SK-N-SH treated with all-trans-retinoic acid at 6 μM for 48 hours (cell line): ENCODE data around the gene GCH1.

Experiments used
- CREB5 ChIP-seq: fragments of 250-450 bp; sonication (Bioruptor Pico); IDR thresholded peaks from 2 replicates; pipeline ENCODE4 v1.5.1; 2020; ENCODE audit warnings: low read depth, mild to moderate bottlenecking, moderate library complexity
- RARB ChIP-seq: fragments of 250-450 bp; sonication (Bioruptor Pico); IDR thresholded peaks from 2 replicates; pipeline ENCODE4 v1.8.0; 2021; ENCODE audit warnings: mild to moderate bottlenecking, moderate library complexity
- TCF4 ChIP-seq: fragments of 250-450 bp; sonication (Bioruptor Pico); IDR thresholded peaks from 2 replicates; pipeline ENCODE4 v1.8.0; 2021; ENCODE audit warnings: mild to moderate bottlenecking, moderate library complexity, borderline replicate concordance
- ZFP30 ChIP-seq: fragments of 450-650 bp; formaldehyde crosslinking; IDR thresholded peaks from 2 replicates; pipeline ENCODE4 v1.5.0; 2022; ENCODE audit warnings: mild to moderate bottlenecking, moderate library complexity
- ZNF70 ChIP-seq: fragments of 450-650 bp; formaldehyde crosslinking; IDR thresholded peaks from 2 replicates; pipeline ENCODE4 v1.5.0; 2020; ENCODE audit warnings: mild to moderate bottlenecking, moderate library complexity
- TF ChIP-seq, protein P1 (sequence below): fragments of 250-450 bp; sonication (Bioruptor Pico); IDR thresholded peaks from 2 replicates; pipeline ENCODE4 v1.5.0; 2020; ENCODE audit warnings: mild to moderate bottlenecking, moderate library complexity

DNA sequence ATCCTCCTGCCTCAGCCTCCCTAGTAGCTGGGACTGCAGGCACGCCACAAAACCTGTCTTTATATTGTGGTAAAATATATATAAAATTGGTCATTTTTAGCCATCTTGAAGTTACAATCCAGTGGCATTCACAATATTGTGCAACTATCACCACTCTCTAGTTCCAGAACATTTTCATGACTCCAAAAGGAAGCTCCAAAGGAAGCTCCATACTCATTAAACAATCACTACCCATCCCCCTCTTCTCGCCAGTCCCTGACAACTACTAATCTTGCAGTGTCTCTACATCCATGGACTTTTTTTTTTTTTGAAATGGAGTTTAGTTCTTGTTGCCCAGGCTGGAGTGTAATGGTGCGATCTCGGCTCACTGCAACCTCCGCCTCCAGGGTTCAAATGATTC lies 3.1 kb downstream of the GCH1 start:
- TF ChIP-seq, protein P1, sequence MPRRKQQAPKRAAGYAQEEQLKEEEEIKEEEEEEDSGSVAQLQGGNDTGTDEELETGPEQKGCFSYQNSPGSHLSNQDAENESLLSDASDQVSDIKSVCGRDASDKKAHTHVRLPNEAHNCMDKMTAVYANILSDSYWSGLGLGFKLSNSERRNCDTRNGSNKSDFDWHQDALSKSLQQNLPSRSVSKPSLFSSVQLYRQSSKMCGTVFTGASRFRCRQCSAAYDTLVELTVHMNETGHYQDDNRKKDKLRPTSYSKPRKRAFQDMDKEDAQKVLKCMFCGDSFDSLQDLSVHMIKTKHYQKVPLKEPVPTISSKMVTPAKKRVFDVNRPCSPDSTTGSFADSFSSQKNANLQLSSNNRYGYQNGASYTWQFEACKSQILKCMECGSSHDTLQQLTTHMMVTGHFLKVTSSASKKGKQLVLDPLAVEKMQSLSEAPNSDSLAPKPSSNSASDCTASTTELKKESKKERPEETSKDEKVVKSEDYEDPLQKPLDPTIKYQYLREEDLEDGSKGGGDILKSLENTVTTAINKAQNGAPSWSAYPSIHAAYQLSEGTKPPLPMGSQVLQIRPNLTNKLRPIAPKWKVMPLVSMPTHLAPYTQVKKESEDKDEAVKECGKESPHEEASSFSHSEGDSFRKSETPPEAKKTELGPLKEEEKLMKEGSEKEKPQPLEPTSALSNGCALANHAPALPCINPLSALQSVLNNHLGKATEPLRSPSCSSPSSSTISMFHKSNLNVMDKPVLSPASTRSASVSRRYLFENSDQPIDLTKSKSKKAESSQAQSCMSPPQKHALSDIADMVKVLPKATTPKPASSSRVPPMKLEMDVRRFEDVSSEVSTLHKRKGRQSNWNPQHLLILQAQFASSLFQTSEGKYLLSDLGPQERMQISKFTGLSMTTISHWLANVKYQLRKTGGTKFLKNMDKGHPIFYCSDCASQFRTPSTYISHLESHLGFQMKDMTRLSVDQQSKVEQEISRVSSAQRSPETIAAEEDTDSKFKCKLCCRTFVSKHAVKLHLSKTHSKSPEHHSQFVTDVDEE (CRISPR knock-in tag): no peak
- TF ChIP-seq CREB5: no peak
- TF ChIP-seq RARB (CRISPR knock-in tag): no peak
- no peak for TF ChIP-seq TCF4 (CRISPR knock-in tag)
- TF ChIP-seq ZNF70 (CRISPR knock-in tag): no peak
- no peak for TF ChIP-seq ZFP30 (CRISPR knock-in tag)
